Stimulated activated naive CD4-positive, alpha-beta T cell treated with Interleukin-2 at 50 U/mL for 16 hours (primary cell): Measurements from ENCODE around the gene PRSS21.

Experiments used
- DNase-seq: peaks from one replicate; lab custom pipeline; 2025; lab: John Stamatoyannopoulos, UW

The PRSS21 gene

GRCh38 chr16:2806286-2806685, 10.8 kb upstream of the PRSS21 start:
- DNase-seq: no peak

- no peak for DNase-seq
Measured at GRCh38 chr16:2808181-2808580, 8.9 kb upstream of the PRSS21 start.

GRCh38 chr16:2809149-2809760, 7.8 kb upstream of the PRSS21 start:
- DNase-seq: no peak

GRCh38 chr16:2810651-2811050, 6.4 kb upstream of the PRSS21 start:
- no peak for DNase-seq

GRCh38 chr16:2811703-2812471, 5.2 kb upstream of the PRSS21 start:
- DNase-seq: no peak

- no peak for DNase-seq
Measured at GRCh38 chr16:2813771-2814221, 3.2 kb upstream of the PRSS21 start.

DNA sequence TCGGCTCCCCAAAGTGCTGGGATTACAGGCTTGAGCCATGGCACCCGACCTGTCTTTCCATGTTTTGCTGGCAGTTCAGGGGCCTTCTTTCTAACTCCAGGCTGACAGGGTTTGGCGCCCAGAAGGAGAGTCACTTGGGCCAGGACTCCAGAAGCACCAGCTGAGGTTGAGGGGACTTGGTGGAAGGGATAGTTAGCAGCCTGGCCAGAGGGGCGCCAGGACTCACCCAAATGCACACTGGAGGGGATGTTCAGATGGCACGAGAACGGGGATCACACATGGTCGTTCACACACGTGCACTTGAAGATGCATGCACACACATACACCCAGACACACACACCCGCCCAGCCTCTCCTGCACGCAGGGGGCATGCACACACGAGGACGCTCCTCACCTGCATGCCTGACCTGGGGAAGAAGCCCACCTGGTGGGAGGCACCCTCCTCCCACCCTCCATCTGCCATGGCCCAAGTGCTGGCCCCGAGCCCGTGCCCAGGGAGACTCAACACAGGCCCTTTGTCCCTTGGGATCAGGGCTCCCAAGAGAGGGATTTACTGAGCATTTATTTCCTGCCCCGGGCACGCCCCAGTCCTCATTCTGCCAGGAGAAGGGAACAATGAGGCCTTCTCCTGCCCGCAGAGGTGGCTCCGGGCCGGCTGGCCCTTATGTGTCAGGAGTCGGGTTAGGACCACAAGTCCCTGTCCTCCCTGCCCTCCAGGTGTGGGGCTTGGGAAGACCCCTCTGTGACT, 2.3 kb upstream of the PRSS21 start:
- no peak for DNase-seq

GRCh38 chr16:2815299-2815771, 1.7 kb upstream of the PRSS21 start:
- DNase-seq: no peak

- no peak for DNase-seq
Measured at GRCh38 chr16:2817340-2818271, 569 bp downstream of the PRSS21 start.

- no peak for DNase-seq
Measured at GRCh38 chr16:2818272-2818876, 1.3 kb downstream of the PRSS21 start.

DNA sequence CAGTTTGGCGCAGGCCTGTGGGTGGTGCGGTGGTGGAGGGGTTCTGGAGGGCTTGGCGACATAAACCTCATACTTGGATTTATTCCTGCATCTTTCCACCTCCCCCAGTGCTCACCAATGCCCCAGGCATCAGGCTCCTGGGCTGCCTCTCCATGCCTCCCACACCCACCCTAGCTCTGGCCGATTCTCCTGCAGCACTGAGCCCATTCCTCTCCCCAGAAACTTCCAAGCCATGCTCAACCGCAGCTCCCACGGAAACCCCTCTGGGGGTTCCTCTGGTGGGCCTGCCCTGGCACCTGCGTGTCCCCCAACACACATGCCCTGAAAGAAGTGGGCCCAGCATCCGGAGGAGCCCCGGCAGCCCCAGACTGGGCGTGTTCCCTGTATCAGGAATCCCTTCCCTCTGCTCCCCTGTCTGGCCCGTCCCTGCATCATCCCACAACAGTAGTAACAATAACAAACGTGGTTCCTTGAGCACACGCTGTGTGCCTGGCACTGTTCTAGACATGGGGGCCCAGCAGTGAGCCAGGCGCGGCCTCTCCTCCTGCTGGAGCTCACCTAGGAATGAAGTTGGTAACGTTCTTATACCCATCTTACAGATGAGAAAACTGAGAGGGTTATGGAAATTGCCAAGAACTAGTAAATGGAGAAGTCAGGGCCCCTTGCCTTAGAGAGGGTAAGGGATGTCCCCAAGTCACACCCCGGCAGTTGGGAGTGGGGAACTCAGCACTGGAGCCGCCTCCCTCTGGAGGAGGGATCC, 2.3 kb downstream of the PRSS21 start:
- DNase-seq: no peak

DNA sequence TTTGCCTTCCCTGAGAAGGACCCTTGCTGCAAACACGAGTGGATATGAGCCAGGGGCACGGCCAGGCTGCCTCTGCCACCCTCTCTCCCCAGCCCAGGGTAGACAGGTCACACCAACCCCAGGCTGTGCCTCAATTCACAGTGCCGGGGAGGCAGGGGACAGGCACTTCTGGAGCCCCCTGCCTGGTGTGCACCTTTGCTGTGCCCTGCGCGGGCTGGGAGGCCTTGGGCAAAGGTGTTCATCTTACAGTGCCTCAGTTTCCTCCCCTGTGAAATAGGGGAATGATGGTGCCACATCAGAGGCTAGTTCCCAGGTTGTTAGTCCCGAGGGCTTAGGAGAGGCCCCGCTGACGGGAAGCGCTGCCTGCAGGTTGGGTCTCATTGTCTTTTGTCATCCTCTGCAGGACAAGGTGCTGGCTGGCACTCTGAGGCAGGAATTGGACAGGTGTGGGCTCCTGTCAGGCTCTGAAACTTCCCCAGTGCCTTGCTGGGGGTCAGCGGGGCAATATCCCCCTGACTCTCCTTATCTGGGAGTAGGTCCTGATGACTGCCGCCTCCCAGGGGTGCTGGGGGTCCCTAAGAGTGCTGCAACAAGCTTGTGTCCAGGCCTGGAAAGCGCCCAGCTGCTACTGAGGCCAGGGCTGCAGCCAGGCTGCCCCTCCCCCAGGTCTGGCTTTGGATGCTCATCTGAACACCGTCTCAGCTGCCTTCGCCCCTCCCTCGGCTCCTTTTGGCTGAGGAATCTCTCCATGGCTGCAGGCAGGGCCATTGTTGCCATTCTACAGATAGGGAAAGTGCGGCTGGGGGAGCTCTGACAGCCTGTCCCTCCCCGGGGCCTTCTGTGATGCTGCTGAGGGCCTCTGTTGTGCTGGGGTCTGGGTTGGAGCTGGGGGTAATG, 3.1 kb downstream of the PRSS21 start:
- no peak for DNase-seq

DNA sequence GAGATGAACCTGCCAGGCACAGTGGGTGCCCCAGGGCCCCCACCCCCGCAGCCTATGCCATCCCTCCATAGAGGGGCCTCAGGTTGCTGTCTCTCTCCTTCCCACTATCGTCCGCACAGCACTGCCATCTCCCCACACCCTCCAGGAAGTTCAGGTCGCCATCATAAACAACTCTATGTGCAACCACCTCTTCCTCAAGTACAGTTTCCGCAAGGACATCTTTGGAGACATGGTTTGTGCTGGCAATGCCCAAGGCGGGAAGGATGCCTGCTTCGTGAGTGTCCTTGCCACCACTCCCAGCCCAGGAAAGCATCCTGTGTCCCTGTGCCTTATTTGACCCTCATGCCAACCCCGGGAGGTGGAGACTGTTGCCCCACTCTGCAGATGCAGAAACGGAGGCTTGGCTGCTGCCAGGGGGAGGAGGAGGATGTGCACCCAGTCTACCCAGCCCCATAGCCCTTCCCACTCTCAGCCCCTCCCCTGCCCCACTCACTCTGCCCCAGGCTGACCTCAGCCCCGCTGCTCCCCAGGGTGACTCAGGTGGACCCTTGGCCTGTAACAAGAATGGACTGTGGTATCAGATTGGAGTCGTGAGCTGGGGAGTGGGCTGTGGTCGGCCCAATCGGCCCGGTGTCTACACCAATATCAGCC, 3.9 kb downstream of the PRSS21 start:
- DNase-seq: no peak

- DNase-seq: no peak
Measured at GRCh38 chr16:2821487-2822157, 4.6 kb downstream of the PRSS21 start.

GRCh38 chr16:2822158-2822495, 5.1 kb downstream of the PRSS21 start:
- no peak for DNase-seq

- no peak for DNase-seq
Measured at GRCh38 chr16:2822496-2822895, 5.5 kb downstream of the PRSS21 start.

- DNase-seq: no peak
Measured at GRCh38 chr16:2824626-2825025, 7.6 kb downstream of the PRSS21 start.

DNA sequence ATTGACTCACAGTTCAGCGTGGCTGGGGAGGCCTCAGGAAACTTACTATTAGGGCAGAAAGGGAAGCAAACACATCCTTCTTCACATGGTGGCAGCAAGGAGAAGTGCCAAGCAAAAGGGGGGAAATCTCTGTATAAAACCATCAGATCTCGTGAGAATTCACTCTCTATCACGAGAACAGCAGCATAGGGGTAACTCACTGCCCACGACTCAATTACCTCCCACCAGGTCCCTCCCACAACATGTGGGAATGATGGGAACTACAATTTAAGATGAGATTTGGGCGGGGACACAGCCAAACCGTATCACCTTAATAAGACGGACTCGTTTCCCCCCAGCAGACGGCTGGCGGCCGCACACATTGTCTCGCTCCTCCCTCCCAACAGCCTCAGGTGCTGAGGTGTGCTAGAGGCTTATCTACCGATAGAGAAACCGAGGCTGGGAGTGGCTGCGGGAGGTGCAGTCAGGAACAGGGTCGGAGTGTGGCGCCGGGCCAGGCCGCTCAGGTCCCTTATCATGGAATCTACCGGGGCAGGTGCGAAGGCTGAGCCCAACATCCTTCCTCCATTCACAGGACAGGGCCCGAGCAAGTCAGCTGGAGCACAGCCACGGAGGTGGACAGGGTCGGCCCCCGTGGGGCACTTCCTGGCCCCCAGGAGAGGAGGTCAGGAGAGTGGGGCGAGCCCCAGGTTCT, 8.2 kb downstream of the PRSS21 start:
- no peak for DNase-seq
